Sigmoid colon (tissue), 4 donors: ENCODE data around the gene MMP1.

Experiments
- POLR2A ChIP-seq, 2 donors: fragments of 450-650 bp; IDR thresholded peaks; one replicate each; pipeline ENCODE4 v1.6.1; 2016; ENCODE audit warnings: antibody characterized with exemption in 2 of 2, mild to moderate bottlenecking in 2 of 2, moderate library complexity in 2 of 2
- POLR2AphosphoS5 ChIP-seq, 4 donors: sonication (generic); formaldehyde crosslinking; IDR thresholded peaks; one replicate each; pipeline ENCODE4 v1.6.1; 2017; ENCODE audit warnings: antibody characterized with exemption in 4 of 4
- TF ChIP-seq, protein P1 (sequence below), 4 experiments: fragments of 450-650 bp in 3 of 4; fragments of 200-600 bp in 1 of 4; IDR thresholded peaks; one replicate each; pipeline ENCODE4 v1.5.1; 2016 to 2019; ENCODE audit warnings: antibody characterized with exemption in 4 of 4, mild to moderate bottlenecking in 3 of 4, moderate library complexity in 2 of 4

DNA sequence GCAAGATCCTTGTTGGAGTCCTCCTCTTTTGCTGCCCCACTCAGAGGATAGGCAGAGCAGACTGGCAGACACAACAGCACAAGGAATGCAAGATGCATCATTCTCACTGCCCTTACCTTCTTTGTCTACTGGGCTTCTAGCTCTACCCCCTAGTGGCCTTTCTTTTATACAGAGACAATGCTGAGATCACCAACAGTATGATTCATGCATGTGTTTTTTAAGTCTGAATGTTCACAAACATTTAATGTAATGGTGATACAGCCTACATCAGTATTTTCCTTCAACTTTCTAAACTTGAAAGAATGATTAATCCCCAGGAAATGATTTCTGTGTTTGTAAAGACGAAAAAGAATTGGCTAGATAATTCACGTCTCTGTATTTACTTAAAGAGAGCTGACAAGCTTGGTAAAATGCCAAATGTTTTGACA, 17.5 kb downstream of the MMP1 start, which contains the start of gene MMP10:
- no peak for TF ChIP-seq POLR2AphosphoS5 (IDR thresholded peaks at IDR 0.05)
- no peak for TF ChIP-seq POLR2A (IDR thresholded peaks at IDR 0.05)
- TF ChIP-seq, protein P1, sequence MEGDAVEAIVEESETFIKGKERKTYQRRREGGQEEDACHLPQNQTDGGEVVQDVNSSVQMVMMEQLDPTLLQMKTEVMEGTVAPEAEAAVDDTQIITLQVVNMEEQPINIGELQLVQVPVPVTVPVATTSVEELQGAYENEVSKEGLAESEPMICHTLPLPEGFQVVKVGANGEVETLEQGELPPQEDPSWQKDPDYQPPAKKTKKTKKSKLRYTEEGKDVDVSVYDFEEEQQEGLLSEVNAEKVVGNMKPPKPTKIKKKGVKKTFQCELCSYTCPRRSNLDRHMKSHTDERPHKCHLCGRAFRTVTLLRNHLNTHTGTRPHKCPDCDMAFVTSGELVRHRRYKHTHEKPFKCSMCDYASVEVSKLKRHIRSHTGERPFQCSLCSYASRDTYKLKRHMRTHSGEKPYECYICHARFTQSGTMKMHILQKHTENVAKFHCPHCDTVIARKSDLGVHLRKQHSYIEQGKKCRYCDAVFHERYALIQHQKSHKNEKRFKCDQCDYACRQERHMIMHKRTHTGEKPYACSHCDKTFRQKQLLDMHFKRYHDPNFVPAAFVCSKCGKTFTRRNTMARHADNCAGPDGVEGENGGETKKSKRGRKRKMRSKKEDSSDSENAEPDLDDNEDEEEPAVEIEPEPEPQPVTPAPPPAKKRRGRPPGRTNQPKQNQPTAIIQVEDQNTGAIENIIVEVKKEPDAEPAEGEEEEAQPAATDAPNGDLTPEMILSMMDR (IDR thresholded peaks at IDR 0.05), result no peak
